Stimulated activated CD8-positive, alpha-beta memory T cell treated with anti-CD3 and anti-CD28 coated beads, Interleukin-15, amount 100 ng/mL, for 1 hour (primary cell): ENCODE data around the gene MMAB.
A peak's percentile ranks its signal among the peaks of the same experiment; 100 is the strongest.
"Not testable (repeated sequence)": the region's sequence is repeated elsewhere in the genome, so short reads cannot be mapped to it uniquely, and the experiment has no call there.

Source experiments
- DNase-seq: peaks from one replicate; pipeline ENCODE4 v3.0.0-alpha.2; 2020; ENCODE audit warnings: low read depth

The MMAB gene

GRCh38 chr12:109602132-109602531, 28.8 kb upstream of the MMAB start:
- not testable (repeated sequence) for DNase-seq

DNA sequence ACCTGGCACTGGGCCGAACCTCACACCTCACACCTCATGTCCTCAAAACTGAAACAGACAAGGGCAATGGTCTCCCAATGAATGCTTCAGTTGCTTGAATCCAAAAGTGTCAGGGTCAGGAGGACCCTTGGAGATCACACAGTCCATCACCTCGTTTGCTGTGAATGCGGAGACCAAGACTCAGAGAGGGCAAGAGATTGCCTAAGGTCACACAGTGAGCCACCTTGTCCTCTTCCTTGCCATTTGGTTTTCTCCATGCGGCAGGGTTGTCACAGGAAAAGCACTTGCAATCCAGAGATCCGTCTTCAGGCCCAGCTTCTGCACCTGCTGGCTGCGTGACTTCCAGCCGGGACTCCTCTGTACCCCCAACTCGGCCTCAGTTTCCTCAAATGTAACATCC, 28.3 kb upstream of the MMAB start:
- DNase-seq: no peak

DNA sequence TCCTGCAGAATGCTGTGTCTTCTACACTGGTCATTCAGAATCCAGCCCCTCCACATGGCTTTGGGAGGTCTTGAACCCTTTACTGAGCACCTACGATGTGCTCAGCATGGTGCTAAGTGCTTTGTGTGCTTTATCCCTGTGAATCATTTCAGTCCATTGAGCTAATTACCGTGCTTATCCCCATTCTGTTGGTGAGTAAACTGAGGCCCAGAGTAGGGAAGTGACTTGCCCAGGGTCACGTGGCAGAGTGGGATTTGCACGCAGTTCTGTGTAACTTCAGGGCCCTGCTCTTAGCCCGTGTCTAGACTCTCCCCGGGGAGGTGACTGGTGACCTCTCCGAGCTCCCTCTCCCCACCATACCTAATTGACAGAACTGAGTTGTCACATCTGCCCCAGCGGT, 27.7 kb upstream of the MMAB start:
- no peak for DNase-seq

- DNase-seq: no peak
Observed at GRCh38 chr12:109600481-109600880, 27.2 kb upstream of the MMAB start.

GRCh38 chr12:109599087-109599486, 25.8 kb upstream of the MMAB start:
- DNase-seq: no peak

- DNase-seq: no peak
Observed at GRCh38 chr12:109598428-109598854, 25.1 kb upstream of the MMAB start.

- DNase-seq: peak; percentile 38
Observed at GRCh38 chr12:109597795-109598427, 24.6 kb upstream of the MMAB start.

- DNase-seq: no peak
Observed at GRCh38 chr12:109597414-109597794, 24.1 kb upstream of the MMAB start.

DNA sequence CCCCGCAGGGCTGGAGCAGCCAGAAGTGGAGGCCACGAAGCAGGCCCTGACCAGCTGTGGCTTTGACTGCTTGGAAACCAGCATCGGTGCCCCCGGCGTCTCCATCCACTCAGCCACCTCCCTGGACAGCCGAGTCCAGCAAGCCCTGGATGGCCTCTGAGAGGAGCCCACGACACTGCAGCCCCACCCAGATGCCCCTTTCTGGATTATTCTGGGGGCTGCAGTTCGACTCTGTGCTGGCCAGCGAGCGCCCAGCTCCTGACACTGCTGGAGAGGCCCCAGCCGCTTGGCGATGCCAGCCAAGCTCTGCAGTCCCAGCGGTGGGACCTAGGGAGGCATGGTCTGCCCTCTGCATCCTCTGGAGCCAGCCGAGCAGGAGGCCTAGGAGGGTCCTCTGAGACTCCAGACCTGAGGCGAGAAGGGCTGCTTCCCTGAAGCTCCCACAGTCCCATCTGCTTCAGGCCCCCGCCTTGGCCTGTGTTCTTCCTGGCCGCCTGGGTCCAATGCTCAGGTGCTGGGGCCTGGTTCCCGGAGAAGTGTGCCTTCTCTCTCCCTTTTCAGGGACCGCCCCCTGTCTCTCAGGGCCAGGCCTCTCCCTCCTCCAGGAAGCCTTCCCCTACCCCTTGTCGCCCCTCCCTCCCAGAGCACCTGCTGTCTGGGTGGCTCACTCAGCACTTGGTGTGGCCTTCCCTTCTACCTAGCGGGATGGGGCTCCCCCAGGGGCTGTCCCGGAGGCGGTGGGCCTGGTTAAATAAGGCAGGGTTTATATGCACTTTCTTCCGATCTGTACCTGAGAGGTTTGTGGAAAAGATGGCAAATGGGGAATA, 23.3 kb upstream of the MMAB start:
- DNase-seq: no peak

DNA sequence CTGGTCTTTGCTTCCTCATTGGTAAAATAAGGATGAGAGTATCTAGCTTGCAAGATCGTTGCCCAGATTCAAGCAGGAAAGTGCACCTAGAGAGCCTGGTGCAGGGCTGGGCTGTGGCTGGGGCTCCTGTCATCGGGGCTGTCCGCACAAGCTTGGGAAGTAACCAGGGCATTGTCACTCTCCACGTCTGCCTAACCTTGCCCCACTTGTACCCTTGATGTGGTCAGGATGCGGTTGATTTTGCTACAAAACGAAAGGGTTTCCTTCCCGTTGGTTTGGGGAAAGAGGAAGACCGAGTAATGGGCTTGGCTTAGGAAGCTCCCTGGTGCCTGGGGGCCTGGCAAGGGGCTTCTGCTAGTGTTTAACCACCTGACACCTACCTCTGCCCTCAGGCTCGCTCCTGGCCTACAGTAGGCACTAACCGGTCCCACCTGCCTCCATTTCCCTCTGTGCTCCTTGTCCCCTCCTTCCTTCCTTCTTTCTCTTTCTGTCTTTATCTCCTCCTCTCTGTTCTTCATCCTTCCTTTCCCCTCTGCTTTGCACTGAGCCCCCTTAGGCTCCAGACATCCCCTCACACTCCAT, 22.1 kb upstream of the MMAB start:
- no peak for DNase-seq

- DNase-seq: no peak
Observed at GRCh38 chr12:109594556-109595317, 21.4 kb upstream of the MMAB start.

GRCh38 chr12:109592905-109593272, 19.6 kb upstream of the MMAB start:
- DNase-seq: no peak

DNA sequence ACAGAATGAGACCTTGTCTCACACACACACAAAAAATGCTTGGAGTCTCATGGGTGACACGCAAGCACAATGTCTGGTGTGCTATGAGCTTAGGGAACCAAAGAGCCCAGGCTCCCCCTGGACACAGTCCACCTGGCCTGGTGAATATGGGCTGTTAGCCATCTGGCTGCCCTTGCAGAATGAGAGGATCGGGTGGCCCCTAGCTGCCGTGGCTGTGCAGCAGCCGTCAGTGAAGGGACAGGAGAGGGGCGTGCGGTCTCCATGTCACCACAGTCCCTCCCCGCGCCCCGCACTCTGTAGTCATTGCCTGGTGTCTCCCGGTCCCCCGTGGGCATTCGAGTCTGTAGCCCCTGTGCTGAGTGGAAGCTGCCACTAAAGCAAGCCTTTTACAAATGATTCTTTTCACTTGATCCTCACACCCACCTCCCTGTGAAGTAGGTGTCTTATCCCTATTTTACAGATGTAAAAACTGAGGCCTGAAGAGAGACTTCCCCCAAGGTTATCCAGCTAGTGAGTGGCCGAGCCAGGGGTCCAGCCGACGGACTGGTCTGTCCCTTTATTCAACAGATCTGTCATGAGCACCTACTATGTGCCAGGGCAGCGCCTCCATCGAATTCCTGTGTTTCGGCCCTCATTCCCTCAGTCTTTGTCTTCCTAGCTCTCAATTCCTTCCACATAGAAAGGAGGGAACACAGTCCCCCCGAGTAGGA, 19.0 kb upstream of the MMAB start:
- DNase-seq: no peak

DNA sequence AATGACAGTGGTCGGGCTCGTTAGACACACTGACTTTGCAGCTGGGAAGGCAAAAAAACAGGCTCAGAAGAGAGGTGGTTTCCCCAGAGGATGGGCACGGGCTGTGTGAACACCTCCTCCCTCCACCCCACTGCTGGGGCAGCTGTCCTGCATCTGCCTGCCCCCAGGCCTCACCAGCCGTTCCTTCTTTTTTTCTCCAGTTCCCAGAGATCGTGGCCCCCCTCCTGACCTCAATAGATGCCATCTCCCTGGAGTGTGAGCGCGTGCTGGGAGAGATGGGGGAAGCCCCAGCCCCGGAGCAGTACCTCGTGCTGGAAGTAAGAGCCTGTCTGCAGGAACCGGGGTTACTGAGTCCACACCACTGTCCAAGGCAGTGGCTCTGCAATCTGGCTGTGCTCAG, 17.7 kb upstream of the MMAB start:
- DNase-seq: no peak

GRCh38 chr12:109590566-109590965, 17.3 kb upstream of the MMAB start:
- no peak for DNase-seq

DNA sequence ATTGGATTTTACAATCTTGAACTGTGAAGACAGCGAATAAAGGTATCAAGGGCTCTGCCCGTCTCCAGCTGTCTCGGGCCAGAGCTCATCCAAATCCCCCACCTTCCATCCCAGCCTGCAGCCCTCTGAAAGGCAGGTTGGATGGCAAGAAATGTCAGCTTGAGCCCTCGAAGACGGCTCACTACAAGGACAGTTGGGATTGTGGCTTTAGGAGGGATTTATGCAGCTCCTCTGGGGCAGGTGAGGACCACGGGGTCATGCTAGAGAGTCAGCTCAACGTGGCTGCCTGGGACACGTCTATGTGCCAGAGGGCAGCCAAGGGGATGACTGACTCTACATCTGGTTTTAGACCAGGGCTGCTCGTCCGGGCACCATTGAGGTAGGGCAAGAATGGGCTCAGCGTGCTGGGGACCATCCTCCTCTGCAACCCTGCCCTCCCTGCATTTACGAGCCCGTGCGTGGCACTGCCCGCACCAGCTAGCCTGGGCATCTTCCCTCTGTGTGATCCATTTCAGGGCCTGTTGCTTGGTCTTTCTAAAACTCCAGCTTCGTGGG, 16.5 kb upstream of the MMAB start:
- DNase-seq: no peak

- DNase-seq: no peak
Observed at GRCh38 chr12:109589240-109589590, 15.9 kb upstream of the MMAB start.

DNA sequence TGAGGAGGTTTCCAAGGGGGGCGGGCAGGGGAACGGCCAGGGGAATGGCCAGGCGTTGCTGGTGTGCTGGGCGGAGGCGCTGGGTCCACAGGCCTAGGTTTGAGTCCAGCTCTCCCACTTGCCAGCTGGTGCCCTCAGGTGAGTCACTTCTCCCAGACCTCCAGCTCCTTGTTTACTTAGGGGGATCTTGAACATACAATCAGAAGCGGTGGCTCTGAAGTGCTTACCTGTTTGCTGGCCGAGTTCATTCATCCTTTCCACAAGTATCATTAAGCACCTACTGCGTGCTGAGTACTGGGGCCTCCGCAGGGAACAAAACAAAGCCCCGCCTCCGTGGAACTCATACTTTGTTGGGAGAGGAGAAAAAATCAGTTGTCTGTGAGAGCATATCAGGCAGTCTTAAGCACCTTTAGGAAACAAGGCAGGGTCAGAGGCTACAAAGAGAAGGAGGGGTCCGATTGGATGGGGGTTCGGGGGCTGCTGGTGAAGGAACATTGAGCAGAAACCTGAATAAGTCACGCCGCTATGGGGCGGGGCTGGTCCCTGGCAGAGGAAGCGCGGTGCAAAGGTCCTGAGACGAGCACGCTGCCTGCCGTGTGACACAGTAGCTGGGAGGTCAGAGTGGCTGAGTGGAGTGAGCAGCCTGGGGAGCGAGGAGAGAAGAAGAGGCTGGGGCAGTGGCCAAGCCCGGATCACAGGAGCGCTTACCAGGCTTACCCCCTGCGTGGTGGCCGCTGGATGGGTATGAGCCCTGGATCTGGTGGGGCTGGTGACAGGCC, 15.3 kb upstream of the MMAB start:
- DNase-seq: no peak

GRCh38 chr12:109587921-109588320, 14.6 kb upstream of the MMAB start:
- no peak for DNase-seq

DNA sequence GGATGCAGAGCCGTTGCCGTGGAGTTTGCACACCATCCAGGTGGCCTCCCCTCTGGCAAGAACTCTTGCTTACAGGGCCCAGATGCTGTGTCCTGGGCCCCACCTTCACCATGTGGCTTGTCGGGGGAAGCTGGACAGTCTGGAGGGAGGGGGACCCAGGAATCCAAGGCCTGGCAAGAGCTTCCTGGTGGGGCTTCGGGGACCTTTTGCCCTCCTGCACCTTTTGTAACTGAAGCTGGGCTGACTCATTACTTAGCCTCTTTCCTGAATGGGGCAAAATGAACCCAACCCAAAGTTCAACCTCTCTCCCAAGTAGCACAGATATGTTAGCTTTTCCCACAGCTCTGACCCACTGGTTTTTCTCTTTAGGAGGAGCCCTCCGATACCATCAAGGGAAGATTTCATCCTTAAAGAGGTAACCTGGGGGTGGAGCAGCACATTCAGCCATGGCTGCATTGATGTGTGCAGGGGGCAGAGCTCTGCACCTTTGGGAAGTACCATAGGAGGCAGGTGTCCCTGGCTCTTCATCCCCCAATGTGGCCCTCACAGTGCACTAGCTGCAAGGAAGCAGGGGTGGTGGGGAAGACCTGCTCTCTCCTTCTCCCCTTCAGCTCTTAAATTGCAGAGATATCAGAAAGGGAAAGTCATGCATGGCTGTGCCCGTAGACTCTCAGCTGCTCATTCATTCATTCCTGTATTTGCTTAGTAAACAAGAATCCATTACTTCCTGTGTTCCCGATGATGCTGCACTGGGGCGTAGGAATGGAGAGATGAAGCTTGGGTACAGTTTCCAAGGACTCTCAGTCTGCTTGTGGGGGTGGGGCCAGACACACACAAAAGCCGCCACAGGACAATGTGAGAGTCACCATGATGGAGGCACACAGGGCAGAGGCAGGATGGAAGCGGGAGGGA, 13.3 kb upstream of the MMAB start:
- no peak for DNase-seq
